ENCODE results near the gene NRG3.

NRG3 gene

DNA sequence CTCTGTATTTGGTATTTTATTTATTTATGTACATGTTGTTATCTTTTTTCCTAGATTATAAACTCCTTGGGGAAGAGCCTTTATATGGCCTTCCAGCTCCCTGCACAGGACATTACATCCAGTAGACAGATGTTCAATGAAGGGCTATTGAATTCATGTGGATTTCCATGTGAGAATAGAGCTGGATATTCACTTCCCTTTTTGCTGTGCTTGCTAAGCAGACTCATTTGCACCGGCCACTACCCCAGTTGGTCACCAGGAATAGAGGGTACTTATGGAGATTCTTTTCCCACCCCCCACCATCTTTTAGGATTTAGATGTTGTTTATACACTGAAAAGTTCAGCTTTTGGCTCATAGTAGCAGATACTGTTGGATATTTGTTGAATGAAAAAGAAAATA is 374.1 kb downstream of the NRG3 start:
- TF ChIP-seq, protein P1, sequence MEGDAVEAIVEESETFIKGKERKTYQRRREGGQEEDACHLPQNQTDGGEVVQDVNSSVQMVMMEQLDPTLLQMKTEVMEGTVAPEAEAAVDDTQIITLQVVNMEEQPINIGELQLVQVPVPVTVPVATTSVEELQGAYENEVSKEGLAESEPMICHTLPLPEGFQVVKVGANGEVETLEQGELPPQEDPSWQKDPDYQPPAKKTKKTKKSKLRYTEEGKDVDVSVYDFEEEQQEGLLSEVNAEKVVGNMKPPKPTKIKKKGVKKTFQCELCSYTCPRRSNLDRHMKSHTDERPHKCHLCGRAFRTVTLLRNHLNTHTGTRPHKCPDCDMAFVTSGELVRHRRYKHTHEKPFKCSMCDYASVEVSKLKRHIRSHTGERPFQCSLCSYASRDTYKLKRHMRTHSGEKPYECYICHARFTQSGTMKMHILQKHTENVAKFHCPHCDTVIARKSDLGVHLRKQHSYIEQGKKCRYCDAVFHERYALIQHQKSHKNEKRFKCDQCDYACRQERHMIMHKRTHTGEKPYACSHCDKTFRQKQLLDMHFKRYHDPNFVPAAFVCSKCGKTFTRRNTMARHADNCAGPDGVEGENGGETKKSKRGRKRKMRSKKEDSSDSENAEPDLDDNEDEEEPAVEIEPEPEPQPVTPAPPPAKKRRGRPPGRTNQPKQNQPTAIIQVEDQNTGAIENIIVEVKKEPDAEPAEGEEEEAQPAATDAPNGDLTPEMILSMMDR (IDR thresholded peaks at IDR 0.05; ENCODE audit: low read depth, low read length, missing control alignments) = no peak
- DNase-seq (ENCODE audit: low read depth) = no peak
- no peak overlapping the region for H3K4me3 ChIP-seq (ENCODE audit: low read depth, low read length)

DNA sequence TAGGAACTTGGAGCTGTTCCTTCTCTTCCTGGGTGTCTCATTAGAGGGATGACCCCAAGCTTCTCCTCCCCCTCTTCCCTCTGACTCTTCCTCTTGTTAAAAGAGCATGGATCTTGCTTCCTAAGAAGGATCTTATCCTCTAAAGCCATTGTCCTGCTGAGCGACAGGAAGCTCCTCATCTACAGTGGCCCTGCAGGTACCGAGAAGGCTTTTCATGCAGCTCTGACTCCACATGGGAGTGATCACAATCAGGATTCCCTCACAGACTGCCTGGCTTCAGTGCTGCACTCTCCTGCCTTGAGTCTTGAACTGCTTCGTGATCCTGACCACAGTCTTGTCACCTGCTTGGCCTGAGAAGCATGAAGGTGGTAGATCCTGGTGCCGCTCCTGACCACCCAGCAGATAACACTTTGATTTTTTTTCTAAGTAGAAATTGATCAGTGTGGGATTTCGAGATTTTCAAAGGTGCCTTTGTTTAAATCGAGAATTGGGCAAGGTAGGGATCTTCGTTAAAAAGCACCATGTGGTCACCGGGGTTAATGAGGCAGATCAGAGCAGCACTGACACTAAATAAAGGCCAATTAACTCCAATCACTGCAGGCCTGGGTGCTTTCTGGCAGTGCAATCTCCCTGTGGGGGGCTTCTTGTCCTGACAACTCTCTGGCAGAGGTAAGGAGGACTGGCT is 376.4 kb downstream of the NRG3 start:
- no peak for DNase-seq (ENCODE audit: low read depth)
- no peak overlapping the region for H3K4me3 ChIP-seq (ENCODE audit: low read depth, low read length)
- TF ChIP-seq, protein P1 (IDR thresholded peaks at IDR 0.05; ENCODE audit: low read depth, low read length, missing control alignments) = no peak

DNA sequence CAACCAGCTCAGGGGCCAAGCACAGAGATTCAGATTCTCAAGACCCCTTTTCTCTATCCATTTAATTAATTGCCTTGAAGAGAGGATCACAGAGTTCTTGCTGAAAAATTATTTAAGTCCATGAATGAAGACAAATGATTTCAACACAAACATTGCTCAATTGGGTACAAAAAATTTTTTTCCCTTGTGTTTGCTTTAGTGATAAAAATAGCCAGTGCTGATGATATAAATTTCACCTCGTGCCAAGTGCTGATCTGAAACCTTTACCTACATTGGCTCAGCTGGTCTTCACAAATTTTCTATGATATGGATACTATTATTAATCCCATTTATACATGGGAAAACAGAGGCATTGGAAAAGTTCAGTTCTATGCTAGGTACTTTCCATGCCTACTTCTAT is 377.1 kb downstream of the NRG3 start:
- no peak overlapping the region for H3K4me3 ChIP-seq (ENCODE audit: low read depth, low read length)
- no peak for DNase-seq (ENCODE audit: low read depth)
- TF ChIP-seq, protein P1 (IDR thresholded peaks at IDR 0.05; ENCODE audit: low read depth, low read length, missing control alignments) = no peak

DNA sequence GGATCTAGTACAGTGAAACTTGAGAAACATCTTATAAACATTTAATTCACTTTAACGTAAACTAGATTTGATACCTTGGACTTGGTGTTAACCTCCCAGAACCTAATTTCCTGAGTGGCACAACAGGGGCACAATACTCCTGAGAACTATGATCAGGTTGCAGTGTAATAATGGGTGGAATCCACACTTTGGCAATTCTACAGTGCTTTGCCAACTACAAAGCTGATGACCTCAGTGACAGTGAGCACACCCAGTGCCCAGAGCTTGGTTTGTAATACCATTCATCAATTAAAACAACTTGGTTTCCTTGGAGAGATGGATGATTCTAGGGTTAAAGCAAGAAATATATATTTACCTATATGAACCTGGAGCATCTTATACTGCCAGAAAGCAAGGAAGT is 379.2 kb downstream of the NRG3 start:
- no peak for DNase-seq (ENCODE audit: low read depth)
- H3K4me3 ChIP-seq (ENCODE audit: low read depth, low read length) = no peak overlapping the region
- TF ChIP-seq, protein P1 (IDR thresholded peaks at IDR 0.05; ENCODE audit: low read depth, low read length, missing control alignments) = no peak

DNA sequence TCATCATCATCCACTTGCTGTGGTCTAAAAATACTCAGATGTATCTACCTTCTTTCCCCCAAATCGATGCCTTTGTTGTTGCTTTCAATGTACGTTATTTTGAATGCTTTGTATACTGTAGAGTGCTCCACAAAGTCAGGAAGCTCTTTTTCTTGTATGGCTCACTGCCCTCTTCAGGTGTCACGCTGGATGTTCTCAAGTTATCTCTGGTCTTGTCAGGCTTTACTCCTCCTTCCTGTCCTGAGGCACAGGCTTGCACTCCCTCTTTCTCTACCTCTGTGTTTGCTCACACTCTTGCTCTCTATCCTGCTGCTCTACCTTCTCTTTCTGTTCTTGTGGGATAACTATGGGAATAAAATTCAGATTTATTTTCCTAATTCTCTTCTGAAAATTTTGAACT is 381.3 kb downstream of the NRG3 start:
- TF ChIP-seq, protein P1 (IDR thresholded peaks at IDR 0.05; ENCODE audit: low read depth, low read length, missing control alignments) = no peak
- DNase-seq (ENCODE audit: low read depth) = no peak
- H3K4me3 ChIP-seq (ENCODE audit: low read depth, low read length) = no peak overlapping the region

DNA sequence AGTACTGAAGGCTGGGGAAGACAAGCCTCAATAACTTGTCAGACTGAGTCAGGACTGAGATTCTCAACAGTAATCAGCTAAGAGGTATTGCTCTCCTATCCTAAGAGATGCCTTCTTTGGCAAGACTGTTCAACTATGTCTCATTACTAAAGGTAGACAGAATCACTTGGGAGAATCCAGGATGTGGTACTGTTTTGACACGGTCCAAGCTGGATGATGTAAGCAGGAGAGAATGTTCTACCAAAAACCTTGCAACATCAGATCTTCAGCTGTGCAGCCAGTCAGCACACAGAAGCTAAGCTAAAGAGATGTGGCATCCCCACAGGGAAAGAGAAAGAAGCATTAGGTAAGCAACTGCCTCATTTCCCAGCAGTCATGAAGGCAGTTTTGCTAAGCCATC is 391.4 kb downstream of the NRG3 start:
- TF ChIP-seq, protein P1 (IDR thresholded peaks at IDR 0.05; ENCODE audit: low read depth, low read length, missing control alignments) = no peak
- H3K4me3 ChIP-seq (ENCODE audit: low read depth, low read length) = no peak overlapping the region
- DNase-seq (ENCODE audit: low read depth) = no peak

DNA sequence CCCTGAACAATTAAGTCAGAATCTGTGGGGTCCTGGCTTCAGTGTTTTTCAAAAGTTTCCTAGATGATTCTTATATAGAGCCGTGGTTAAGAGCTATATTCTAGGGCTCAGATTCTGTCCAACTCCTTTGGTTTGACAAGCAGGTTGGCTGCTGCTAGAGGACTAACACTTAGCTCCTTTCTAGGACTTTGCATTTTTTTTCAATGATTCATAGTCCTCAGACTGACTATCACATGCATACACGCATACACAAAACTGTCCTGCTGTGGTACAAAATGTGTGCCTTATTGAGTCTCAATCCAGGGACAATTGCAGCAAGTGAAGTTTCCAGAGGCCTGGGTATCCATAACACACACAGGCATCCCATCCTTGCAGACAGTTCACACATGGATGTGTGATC is 392.0 kb downstream of the NRG3 start:
- TF ChIP-seq, protein P1 (IDR thresholded peaks at IDR 0.05; ENCODE audit: low read depth, low read length, missing control alignments) = no peak
- H3K4me3 ChIP-seq (ENCODE audit: low read depth, low read length) = no peak overlapping the region
- DNase-seq (ENCODE audit: low read depth) = no peak

Data from GM12864 (cell line).